Uterus (tissue), 2 donors: ENCODE results near the gene CCNL1.

ENCODE experiments used
- CTCF ChIP-seq, 4 experiments: fragments of 200-600 bp in 2 of 4; fragments of 450-650 bp in 2 of 4; sonication (generic) in 2 of 4; IDR thresholded peaks; one replicate each; pipeline ENCODE4 v1.5.1; 2016 to 2019; ENCODE audit warnings: antibody characterized with exemption in 4 of 4, mild to moderate bottlenecking in 2 of 4, moderate library complexity in 1 of 4
- POLR2A ChIP-seq, 2 donors: fragments of 450-650 bp; IDR thresholded peaks; one replicate each; pipeline ENCODE4 v1.6.1; 2016; ENCODE audit warnings: antibody characterized with exemption in 2 of 2, mild to moderate bottlenecking in 1 of 2, moderate library complexity in 1 of 2

- TF ChIP-seq CTCF (IDR thresholded peaks at IDR 0.05): no peak
- no peak for TF ChIP-seq POLR2A (IDR thresholded peaks at IDR 0.05)
These were observed 17.0 kb upstream of the CCNL1 start for GRCh38 chr3:157176934-157177333.
